NCI-H2196 treated with DMSO at 0.1 percent for 48 hours (cell line): ENCODE data around the gene TSPAN4.

Experiments used
- DNase-seq: peaks from one replicate; lab custom pipeline; 2025; ENCODE audit not compliant: unreplicated experiment; lab: John Stamatoyannopoulos, UW

TSPAN4 gene

GRCh38 chr11:842370-843002, at the start of gene TSPAN4, which contains the start of gene POLR2L:
TSPAN4 (plus strand) TSS chr11:842852; CDS start chr11:850305, 7,453 bp downstream.
POLR2L (minus strand) TSS chr11:842529; CDS start chr11:842508, 21 bp downstream.
- peak; percentile 66 for DNase-seq

GRCh38 chr11:792873-793272, 49.8 kb upstream of the TSPAN4 start:
- no peak for DNase-seq

- DNase-seq, result no peak
These were observed 49.1 kb upstream of the TSPAN4 start for GRCh38 chr11:793556-793955.

GRCh38 chr11:794013-794765, 48.5 kb upstream of the TSPAN4 start:
- no peak for DNase-seq

- peak; percentile 40 for DNase-seq
These were observed 47.7 kb upstream of the TSPAN4 start for GRCh38 chr11:794766-795633.

GRCh38 chr11:795634-796564, 46.8 kb upstream of the TSPAN4 start:
- peak; percentile 79 for DNase-seq

GRCh38 chr11:796565-797295, 45.9 kb upstream of the TSPAN4 start:
- DNase-seq, result no peak

- DNase-seq, result peak; percentile 64
These were observed 45.2 kb upstream of the TSPAN4 start for GRCh38 chr11:797296-798092.

- peak; percentile 59 for DNase-seq
These were observed 44.4 kb upstream of the TSPAN4 start, which contains the start of gene SLC25A22 for GRCh38 chr11:798093-798713. SLC25A22 (minus strand) TSS chr11:798281; CDS start chr11:795006, 3,275 bp downstream.

- DNase-seq, result no peak
These were observed 42.9 kb upstream of the TSPAN4 start for GRCh38 chr11:799641-800316.

GRCh38 chr11:800473-800872, 42.2 kb upstream of the TSPAN4 start:
- DNase-seq, result no peak

- no peak for DNase-seq
These were observed 41.4 kb upstream of the TSPAN4 start for GRCh38 chr11:801097-801780.

- DNase-seq, result no peak
These were observed 40.5 kb upstream of the TSPAN4 start for GRCh38 chr11:802018-802617.

GRCh38 chr11:802693-803466, 39.8 kb upstream of the TSPAN4 start:
- DNase-seq, result no peak

GRCh38 chr11:803467-803742, 39.2 kb upstream of the TSPAN4 start:
- no peak for DNase-seq
